Measurements from ENCODE around the gene TM9SF2.

The TM9SF2 gene

GRCh38 chr13:99517577-99517976 lies 16.3 kb downstream of the TM9SF2 start:
- Histone ChIP-seq H3K27ac (no peak overlapping the region), H3K27me3 (ENCODE audit: insufficient read depth, low read depth) (no peaks in the 10 kb centered on the region), H3K4me3 (IDR thresholded peaks at IDR 0.05; ENCODE audit: insufficient read depth, low read depth, low read length) (no peak overlapping the region), H3K9ac (no peak overlapping the region), H3K4me1 (ENCODE audit: low read depth, poor library complexity, severe bottlenecking) (peaks cover 4% of the 10 kb centered on the region), H3K36me3 (ENCODE audit: insufficient read depth) (no peaks in the 10 kb centered on the region), H4K20me1 (ENCODE audit: insufficient read depth) (no peaks in the 10 kb centered on the region), H3K4me2 (no peak overlapping the region), H3K79me2 (ENCODE audit: insufficient read depth, low read depth) (peaks cover 14% of the 10 kb centered on the region; the same call in 1 of the 2 replicates), H2AFZ (ENCODE audit: low read depth) (no peak overlapping the region)
- no peak for TF ChIP-seq CTCF (conservative IDR thresholded peaks at IDR 0.05; ENCODE audit: low read depth, low read length)

- Histone ChIP-seq H2AFZ (ENCODE audit: low read depth) (no peak overlapping the region), H3K4me3 (IDR thresholded peaks at IDR 0.05; ENCODE audit: insufficient read depth, low read depth, low read length) (no peak overlapping the region), H3K79me2 (ENCODE audit: insufficient read depth, low read depth) (peaks cover 14% of the 10 kb centered on the region; the same call in 1 of the 2 replicates)
Measured at GRCh38 chr13:99517984-99518383, 16.7 kb downstream of the TM9SF2 start.

GRCh38 chr13:99522298-99522697 lies 21.0 kb downstream of the TM9SF2 start:
- Histone ChIP-seq H2AFZ (ENCODE audit: low read depth) (no peak overlapping the region), H3K4me2 (no peak overlapping the region), H3K27me3 (ENCODE audit: insufficient read depth, low read depth) (no peaks in the 10 kb centered on the region), H3K4me1 (ENCODE audit: low read depth, poor library complexity, severe bottlenecking) (no peaks in the 10 kb centered on the region), H3K27ac (no peak overlapping the region), H3K79me2 (ENCODE audit: insufficient read depth, low read depth) (no peaks in the 10 kb centered on the region), H4K20me1 (ENCODE audit: insufficient read depth) (no peaks in the 10 kb centered on the region), H3K4me3 (IDR thresholded peaks at IDR 0.05; ENCODE audit: insufficient read depth, low read depth, low read length) (no peak overlapping the region), H3K9ac (no peak overlapping the region), H3K36me3 (ENCODE audit: insufficient read depth) (no peaks in the 10 kb centered on the region)
- no peak for TF ChIP-seq CTCF (conservative IDR thresholded peaks at IDR 0.05; ENCODE audit: low read depth, low read length)

More at GRCh38 chr13:99517984-99518383, 16.7 kb downstream of the TM9SF2 start:
- no peaks in the 10 kb centered on the region for H3K36me3 ChIP-seq (ENCODE audit: insufficient read depth)
- H3K27ac ChIP-seq, result no peak overlapping the region
- H3K4me1 ChIP-seq (ENCODE audit: low read depth, poor library complexity, severe bottlenecking), result no peaks in the 10 kb centered on the region
- no peaks in the 10 kb centered on the region for H3K27me3 ChIP-seq (ENCODE audit: insufficient read depth, low read depth)
- H3K9ac ChIP-seq, result no peak overlapping the region
- no peak overlapping the region for H3K4me2 ChIP-seq
- TF ChIP-seq CTCF (conservative IDR thresholded peaks at IDR 0.05; ENCODE audit: low read depth, low read length), result no peak
- no peaks in the 10 kb centered on the region for H4K20me1 ChIP-seq (ENCODE audit: insufficient read depth)

GRCh38 chr13:99523838-99524237 lies 22.6 kb downstream of the TM9SF2 start:
- Histone ChIP-seq H3K36me3 (ENCODE audit: insufficient read depth) (no peaks in the 10 kb centered on the region), H3K4me3 (IDR thresholded peaks at IDR 0.05; ENCODE audit: insufficient read depth, low read depth, low read length) (no peak overlapping the region), H2AFZ (ENCODE audit: low read depth) (no peak overlapping the region), H3K79me2 (ENCODE audit: insufficient read depth, low read depth) (no peaks in the 10 kb centered on the region), H3K4me1 (ENCODE audit: low read depth, poor library complexity, severe bottlenecking) (no peaks in the 10 kb centered on the region), H3K27ac (no peak overlapping the region), H3K4me2 (no peak overlapping the region), H4K20me1 (ENCODE audit: insufficient read depth) (no peaks in the 10 kb centered on the region), H3K9ac (no peak overlapping the region), H3K27me3 (ENCODE audit: insufficient read depth, low read depth) (no peaks in the 10 kb centered on the region)
- no peak for TF ChIP-seq CTCF (conservative IDR thresholded peaks at IDR 0.05; ENCODE audit: low read depth, low read length)

Data from KMS-11 (cell line).